ENCODE measurements around the gene PPP1R37. TPM values are rescaled to one million over a fixed set of nuclear protein-coding genes. Genes with fewer than 3 reads are reported as not detected.
"Not testable (repeated sequence)": the region's sequence is repeated elsewhere in the genome, so short reads cannot be mapped to it uniquely, and the experiment has no call there.

Gene PPP1R37
- total and polyA plus RNA-seq, 4 donors: 7.1 to 22.7 (median 14.4) TPM

DNA sequence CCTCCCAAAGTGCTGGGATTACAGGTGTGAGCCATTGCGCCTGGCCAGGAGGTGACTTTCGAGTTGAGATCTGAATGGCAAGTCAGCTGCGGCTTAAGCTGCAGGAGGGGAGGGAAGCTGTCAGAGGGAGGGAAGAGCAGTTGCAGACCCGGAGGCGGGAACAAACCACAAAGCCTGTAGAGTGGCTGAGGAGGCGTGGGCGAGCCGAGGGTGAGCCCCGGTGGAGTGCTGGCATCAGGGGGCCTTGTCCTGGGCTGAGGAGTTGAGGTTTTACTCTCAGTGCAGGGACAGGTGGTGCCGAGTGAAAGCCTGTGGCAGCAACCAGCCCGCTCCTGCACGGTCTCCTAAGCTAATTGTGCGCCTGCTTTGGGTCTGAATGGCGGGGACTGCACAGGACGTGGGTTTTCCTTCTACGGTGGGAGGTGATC lies 24.2 kb downstream of the PPP1R37 start:
- WGBS, 2 donors: 71 to 75% methylated on average over 15 to 16 of the region's 16 CpGs
- no peak overlapping the region for H3K4me3 ChIP-seq (ENCODE audit: low read length in 2 of 2)
- H3K27ac ChIP-seq (ENCODE audit: low read depth in 1 of 2, low read length in 2 of 2): no peak overlapping the region
- no peak for DNase-seq
- H3K36me3 ChIP-seq (ENCODE audit: control insufficient read depth in 1 of 2, insufficient read depth in 2 of 2, low read length in 1 of 2): no peaks in the 10 kb centered on the region
- H3K9me3 ChIP-seq (ENCODE audit: control insufficient read depth, low read length): no peaks in the 10 kb centered on the region
- intact Hi-C loops (cut with DNase I): no loop called here
- no peaks in the 10 kb centered on the region for H3K4me1 ChIP-seq (ENCODE audit: control insufficient read depth in 1 of 2, insufficient read depth in 2 of 2, low read length in 2 of 2)
- ATAC-seq (ENCODE audit: low FRiP score): no peak
- H3K27me3 ChIP-seq (ENCODE audit: control insufficient read depth in 1 of 2, insufficient read depth in 2 of 2, low read length in 1 of 2): no peaks in the 10 kb centered on the region

DNA sequence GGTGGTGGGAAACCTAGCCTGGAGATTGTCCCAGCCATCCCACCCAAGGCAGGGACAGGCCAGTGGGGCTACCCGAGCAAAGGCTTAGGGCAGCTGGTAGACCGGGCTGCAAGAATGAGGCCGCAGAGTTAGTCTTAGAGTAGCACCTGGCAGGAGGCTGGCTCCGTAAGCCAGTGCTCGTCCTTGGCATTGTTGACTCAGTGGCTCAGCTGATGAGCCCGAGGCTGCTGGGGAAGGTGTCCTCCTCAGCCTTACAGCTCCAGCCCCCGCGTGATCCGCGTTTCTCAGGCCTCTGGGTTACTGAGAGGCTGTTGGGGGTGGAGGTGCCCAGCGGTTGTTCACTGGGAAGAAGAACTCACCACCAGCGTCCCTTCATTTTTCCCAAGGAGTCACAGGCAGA lies 24.7 kb downstream of the PPP1R37 start:
- Histone ChIP-seq H3K36me3 (ENCODE audit: control insufficient read depth in 1 of 2, insufficient read depth in 2 of 2, low read length in 1 of 2) (no peaks in the 10 kb centered on the region), H3K27ac (ENCODE audit: low read depth in 1 of 2, low read length in 2 of 2) (no peak overlapping the region), H3K9me3 (ENCODE audit: control insufficient read depth, low read length) (no peaks in the 10 kb centered on the region), H3K4me3 (ENCODE audit: low read length in 2 of 2) (no peak overlapping the region), H3K4me1 (ENCODE audit: control insufficient read depth in 1 of 2, insufficient read depth in 2 of 2, low read length in 2 of 2) (no peaks in the 10 kb centered on the region), H3K27me3 (ENCODE audit: control insufficient read depth in 1 of 2, insufficient read depth in 2 of 2, low read length in 1 of 2) (no peaks in the 10 kb centered on the region)
- intact Hi-C loops (cut with DNase I): no loop called here
- ATAC-seq (ENCODE audit: low FRiP score): no peak
- 72 to 77% methylated on average over 12 of the region's 12 CpGs for WGBS, 2 donors
- DNase-seq: no peak

DNA sequence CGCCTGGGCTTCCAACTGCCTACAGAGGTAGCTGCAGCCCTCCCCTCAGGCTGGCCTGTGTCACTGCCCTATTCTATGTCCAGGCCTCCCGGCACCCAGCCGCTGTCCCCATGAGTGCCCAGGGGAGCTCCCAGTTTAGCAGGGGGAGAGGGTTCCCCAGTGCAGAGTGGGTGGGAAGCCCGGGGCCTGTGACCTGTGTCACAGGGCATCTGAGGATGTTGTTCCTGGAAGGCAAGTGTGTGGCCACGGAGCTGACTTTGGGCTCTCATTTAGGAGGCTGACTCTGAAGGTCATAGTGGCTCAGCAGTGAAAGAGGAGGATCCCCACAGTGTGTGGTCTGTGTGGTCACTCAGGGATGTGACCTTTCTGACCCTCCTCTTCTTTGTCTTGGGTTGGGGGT lies 25.1 kb downstream of the PPP1R37 start:
- no peak overlapping the region for H3K27ac ChIP-seq (ENCODE audit: low read depth in 1 of 2, low read length in 2 of 2)
- 69 to 77% methylated on average over 5 of the region's 5 CpGs for WGBS, 2 donors
- ATAC-seq (ENCODE audit: low FRiP score): no peak
- H3K27me3 ChIP-seq (ENCODE audit: control insufficient read depth in 1 of 2, insufficient read depth in 2 of 2, low read length in 1 of 2): no peaks in the 10 kb centered on the region
- intact Hi-C loops (cut with DNase I): no loop called here
- no peak overlapping the region for H3K4me3 ChIP-seq (ENCODE audit: low read length in 2 of 2)
- H3K9me3 ChIP-seq (ENCODE audit: control insufficient read depth, low read length): no peaks in the 10 kb centered on the region
- no peak for DNase-seq
- no peaks in the 10 kb centered on the region for H3K36me3 ChIP-seq (ENCODE audit: control insufficient read depth in 1 of 2, insufficient read depth in 2 of 2, low read length in 1 of 2)
- no peaks in the 10 kb centered on the region for H3K4me1 ChIP-seq (ENCODE audit: control insufficient read depth in 1 of 2, insufficient read depth in 2 of 2, low read length in 2 of 2)

DNA sequence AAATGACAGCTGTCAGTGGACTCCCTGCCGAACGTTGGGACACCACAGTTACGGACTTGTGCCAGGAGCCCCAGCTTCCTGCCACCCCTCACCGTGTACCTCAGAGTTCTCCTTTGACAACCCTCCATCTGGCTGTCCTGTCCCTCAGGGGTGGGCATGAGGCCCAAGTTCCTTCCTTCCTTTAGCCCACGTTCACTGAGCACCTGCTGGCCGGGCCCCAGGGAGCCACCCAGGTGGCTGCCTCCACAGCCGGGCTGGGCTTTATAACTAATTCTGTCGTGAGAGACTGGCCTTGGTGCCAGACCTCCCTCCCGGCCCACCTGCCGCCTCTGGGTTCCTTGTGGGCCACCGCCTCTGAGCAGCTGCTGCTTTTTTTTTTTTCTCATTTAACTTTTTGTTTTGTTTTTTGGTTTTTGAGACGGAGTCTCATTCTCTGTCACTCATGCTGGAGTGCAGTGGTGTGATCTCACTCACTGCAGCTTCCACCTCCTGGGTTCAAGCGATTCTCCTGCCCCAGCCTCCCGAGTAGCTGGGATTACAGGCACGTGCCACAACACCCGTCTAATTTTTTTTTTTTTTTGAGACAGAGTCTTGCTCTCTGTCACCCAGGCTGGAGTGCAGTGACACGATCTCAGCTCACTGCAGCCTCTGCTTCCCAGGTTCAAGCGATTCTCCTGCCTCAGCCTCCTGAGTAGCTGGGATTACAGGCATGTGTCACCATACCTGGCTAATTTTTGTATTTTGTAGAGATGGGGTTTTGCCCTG lies 25.8 kb downstream of the PPP1R37 start:
- H3K4me3 ChIP-seq (ENCODE audit: low read length in 2 of 2); H3K27ac ChIP-seq (ENCODE audit: low read depth in 1 of 2, low read length in 2 of 2); ATAC-seq (ENCODE audit: low FRiP score); intact Hi-C loops (cut with DNase I); H3K4me1 ChIP-seq (ENCODE audit: control insufficient read depth in 1 of 2, insufficient read depth in 2 of 2, low read length in 2 of 2); H3K36me3 ChIP-seq (ENCODE audit: control insufficient read depth in 1 of 2, insufficient read depth in 2 of 2, low read length in 1 of 2); DNase-seq; H3K27me3 ChIP-seq (ENCODE audit: control insufficient read depth in 1 of 2, insufficient read depth in 2 of 2, low read length in 1 of 2); H3K9me3 ChIP-seq (ENCODE audit: control insufficient read depth, low read length): not testable (repeated sequence)
- 65 to 72% methylated on average over 18 of the region's 18 CpGs for WGBS, 2 donors

DNA sequence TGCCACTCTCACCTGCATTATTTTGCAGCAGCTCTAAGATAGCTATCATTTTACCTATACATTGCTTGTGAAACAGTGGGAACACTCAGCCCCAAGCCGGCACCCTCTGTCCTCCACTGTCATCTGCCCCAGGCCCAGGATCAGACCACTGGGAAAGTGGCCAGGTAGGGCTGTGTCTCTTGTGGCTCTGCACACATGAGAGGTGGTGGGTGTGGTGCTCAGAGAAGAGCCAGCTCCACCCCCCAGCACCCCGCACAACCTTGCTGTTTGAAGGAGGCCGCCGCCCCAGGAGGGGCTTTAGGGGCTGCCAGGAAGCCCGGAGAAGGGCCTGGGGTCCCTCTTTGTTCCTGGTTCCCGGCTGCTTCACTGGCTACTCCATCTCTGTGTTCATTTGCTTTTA lies 26.6 kb downstream of the PPP1R37 start:
- 88 to 94% methylated on average over 6 of the region's 6 CpGs for WGBS, 2 donors
- intact Hi-C loops (cut with DNase I): no loop called here
- Histone ChIP-seq H3K27me3 (ENCODE audit: control insufficient read depth in 1 of 2, insufficient read depth in 2 of 2, low read length in 1 of 2) (no peaks in the 10 kb centered on the region), H3K4me3 (ENCODE audit: low read length in 2 of 2) (no peak overlapping the region), H3K4me1 (ENCODE audit: control insufficient read depth in 1 of 2, insufficient read depth in 2 of 2, low read length in 2 of 2) (no peaks in the 10 kb centered on the region), H3K36me3 (ENCODE audit: control insufficient read depth in 1 of 2, insufficient read depth in 2 of 2, low read length in 1 of 2) (no peaks in the 10 kb centered on the region), H3K27ac (ENCODE audit: low read depth in 1 of 2, low read length in 2 of 2) (no peak overlapping the region), H3K9me3 (ENCODE audit: control insufficient read depth, low read length) (no peaks in the 10 kb centered on the region)
- ATAC-seq (ENCODE audit: low FRiP score): no peak
- no peak for DNase-seq

DNA sequence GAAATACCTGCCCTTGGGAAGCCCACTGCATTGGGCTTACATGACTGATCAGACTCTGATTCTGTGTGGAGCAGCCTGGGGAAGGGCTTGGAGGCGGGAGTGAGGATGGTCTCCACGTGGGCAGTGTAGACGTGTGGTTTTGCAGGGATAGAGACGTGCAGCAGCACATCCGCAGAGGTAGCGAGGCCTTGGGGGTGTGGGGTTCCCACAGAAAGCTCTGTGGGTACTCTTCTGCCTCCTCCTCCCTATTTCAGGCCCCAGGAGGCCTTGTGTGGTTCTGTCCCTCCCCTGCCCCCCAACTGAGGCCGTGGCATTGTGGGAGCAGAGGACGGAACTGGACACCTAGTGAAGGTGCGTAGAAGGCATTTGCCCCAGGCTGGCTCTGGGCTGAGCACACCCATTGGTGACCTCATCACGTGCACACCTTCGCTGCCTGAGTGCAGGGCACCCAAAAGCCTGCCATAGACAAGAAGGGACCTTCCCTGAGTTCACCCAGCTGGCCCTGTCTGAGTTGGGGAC lies 28.9 kb downstream of the PPP1R37 start:
- H3K27me3 ChIP-seq (ENCODE audit: control insufficient read depth in 1 of 2, insufficient read depth in 2 of 2, low read length in 1 of 2): no peaks in the 10 kb centered on the region
- intact Hi-C loops (cut with DNase I): no loop called here
- ATAC-seq (ENCODE audit: low FRiP score): no peak

DNA sequence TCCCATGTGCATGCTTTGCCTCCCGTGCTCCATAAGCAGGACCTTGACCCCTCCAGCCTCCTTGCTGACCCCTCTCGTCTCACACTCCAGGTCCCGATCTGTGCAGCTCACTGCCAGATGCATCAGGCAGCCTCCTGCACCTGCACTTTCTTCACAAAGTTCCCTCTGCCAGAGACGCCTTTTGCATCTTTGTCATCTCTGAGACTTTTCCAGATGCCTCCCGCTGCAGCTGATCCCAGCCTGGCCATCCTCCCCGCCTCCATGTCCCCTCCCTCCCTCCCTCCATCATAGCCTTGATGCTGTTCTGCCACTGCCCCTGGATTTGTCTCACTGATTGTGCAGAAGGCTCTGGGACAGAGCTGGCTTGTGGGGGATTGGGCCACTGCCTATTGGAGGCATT lies 29.9 kb downstream of the PPP1R37 start:
- no peak overlapping the region for H3K4me3 ChIP-seq (ENCODE audit: low read length in 2 of 2)
- 83 to 86% methylated on average over 6 of the region's 6 CpGs for WGBS, 2 donors
- no peaks in the 10 kb centered on the region for H3K27me3 ChIP-seq (ENCODE audit: control insufficient read depth in 1 of 2, insufficient read depth in 2 of 2, low read length in 1 of 2)
- intact Hi-C loops (cut with DNase I): no loop called here
- ATAC-seq (ENCODE audit: low FRiP score): no peak
- no peak overlapping the region for H3K27ac ChIP-seq (ENCODE audit: low read depth in 1 of 2, low read length in 2 of 2)
- no peaks in the 10 kb centered on the region for H3K9me3 ChIP-seq (ENCODE audit: control insufficient read depth, low read length)
- H3K4me1 ChIP-seq (ENCODE audit: control insufficient read depth in 1 of 2, insufficient read depth in 2 of 2, low read length in 2 of 2): no peaks in the 10 kb centered on the region
- no peak for DNase-seq
- no peaks in the 10 kb centered on the region for H3K36me3 ChIP-seq (ENCODE audit: control insufficient read depth in 1 of 2, insufficient read depth in 2 of 2, low read length in 1 of 2)

More for the DNA sequence above, 28.9 kb downstream of the PPP1R37 start:
- Histone ChIP-seq H3K27ac (ENCODE audit: low read depth in 1 of 2, low read length in 2 of 2) (no peak overlapping the region), H3K4me3 (ENCODE audit: low read length in 2 of 2) (no peak overlapping the region), H3K9me3 (ENCODE audit: control insufficient read depth, low read length) (no peaks in the 10 kb centered on the region), H3K36me3 (ENCODE audit: control insufficient read depth in 1 of 2, insufficient read depth in 2 of 2, low read length in 1 of 2) (no peaks in the 10 kb centered on the region), H3K4me1 (ENCODE audit: control insufficient read depth in 1 of 2, insufficient read depth in 2 of 2, low read length in 2 of 2) (no peaks in the 10 kb centered on the region)
- DNase-seq: no peak
- 86 to 89% methylated on average over 11 of the region's 11 CpGs for WGBS, 2 donors

DNA sequence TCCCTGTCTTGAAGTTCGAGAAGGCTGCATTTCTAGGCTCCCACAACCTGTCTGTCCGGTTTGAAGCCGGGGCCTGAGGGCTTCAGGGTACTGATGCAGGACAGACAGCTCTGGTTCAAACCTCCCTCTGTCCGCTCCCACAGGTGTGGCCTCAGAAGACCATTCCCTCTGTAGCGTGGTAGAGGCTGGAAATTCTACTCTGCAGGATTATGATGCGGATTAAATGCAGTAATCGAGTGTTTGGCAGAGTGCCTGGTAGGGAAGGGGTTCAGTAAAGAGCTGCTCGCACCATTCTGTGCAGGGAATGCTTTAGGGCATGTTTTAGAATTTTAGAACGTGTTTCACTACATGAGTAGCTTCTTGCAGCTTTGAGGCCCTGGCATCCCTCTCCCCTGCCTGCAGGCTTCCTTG lies 30.5 kb downstream of the PPP1R37 start:
- Histone ChIP-seq H3K27me3 (ENCODE audit: control insufficient read depth in 1 of 2, insufficient read depth in 2 of 2, low read length in 1 of 2) (no peaks in the 10 kb centered on the region), H3K4me1 (ENCODE audit: control insufficient read depth in 1 of 2, insufficient read depth in 2 of 2, low read length in 2 of 2) (no peaks in the 10 kb centered on the region), H3K4me3 (ENCODE audit: low read length in 2 of 2) (no peak overlapping the region), H3K9me3 (ENCODE audit: control insufficient read depth, low read length) (no peaks in the 10 kb centered on the region), H3K27ac (ENCODE audit: low read depth in 1 of 2, low read length in 2 of 2) (no peak overlapping the region), H3K36me3 (ENCODE audit: control insufficient read depth in 1 of 2, insufficient read depth in 2 of 2, low read length in 1 of 2) (no peaks in the 10 kb centered on the region)
- WGBS, 2 donors: 71 to 76% methylated on average over 9 of the region's 9 CpGs
- no peak for ATAC-seq (ENCODE audit: low FRiP score)
- DNase-seq: no peak
- intact Hi-C loops (cut with DNase I): no loop called here

DNA sequence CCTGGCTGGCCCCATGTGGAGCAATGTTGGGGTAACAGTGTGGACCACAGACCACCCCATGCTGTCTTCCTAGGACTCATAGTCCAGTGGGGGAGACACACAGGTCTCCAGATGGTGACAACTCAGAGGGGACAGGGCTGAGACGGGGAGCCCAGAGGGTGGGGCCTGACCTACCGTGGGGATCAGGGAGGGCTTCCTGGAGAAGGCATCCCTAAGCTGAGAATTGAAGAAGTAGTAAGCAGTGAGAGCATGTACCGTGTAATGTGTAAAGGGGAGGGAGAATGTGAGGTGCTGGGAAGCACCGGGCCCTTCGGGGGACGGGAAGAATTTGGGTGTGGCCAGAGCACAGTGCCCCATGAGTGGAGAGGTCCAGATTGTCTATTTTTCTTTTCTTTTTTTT lies 31.0 kb downstream of the PPP1R37 start:
- Histone ChIP-seq H3K27me3 (ENCODE audit: control insufficient read depth in 1 of 2, insufficient read depth in 2 of 2, low read length in 1 of 2) (no peaks in the 10 kb centered on the region), H3K9me3 (ENCODE audit: control insufficient read depth, low read length) (no peaks in the 10 kb centered on the region), H3K36me3 (ENCODE audit: control insufficient read depth in 1 of 2, insufficient read depth in 2 of 2, low read length in 1 of 2) (no peaks in the 10 kb centered on the region), H3K27ac (ENCODE audit: low read depth in 1 of 2, low read length in 2 of 2) (no peak overlapping the region), H3K4me3 (ENCODE audit: low read length in 2 of 2) (no peak overlapping the region), H3K4me1 (ENCODE audit: control insufficient read depth in 1 of 2, insufficient read depth in 2 of 2, low read length in 2 of 2) (no peaks in the 10 kb centered on the region)
- DNase-seq (no peak), ATAC-seq (ENCODE audit: low FRiP score) (peak; percentile 33)
- WGBS, 2 donors: 90 to 94% methylated on average over 6 of the region's 6 CpGs
- intact Hi-C loops (cut with DNase I): no loop called here
